Subcutaneous abdominal adipose tissue (tissue), 5 donors: Measurements from ENCODE around the gene PPP1R13L.

ENCODE experiments used
- H3K27ac ChIP-seq: one replicate; pipeline ENCODE4 v1.7.0; 2013; ENCODE audit warnings: low read depth, mild to moderate bottlenecking, inconsistent platforms, low read length, moderate library complexity
- H3K27me3 ChIP-seq, 5 donors: one replicate each; pipeline ENCODE4 v1.7.0; 2013; ENCODE audit warnings: low read length in 5 of 5, inconsistent platforms in 1 of 5; ENCODE audit not compliant: control insufficient read depth in 5 of 5, insufficient read depth in 4 of 5
- H3K36me3 ChIP-seq, 5 donors: one replicate each; pipeline ENCODE4 v1.7.0; 2013; ENCODE audit warnings: low read length in 5 of 5; ENCODE audit not compliant: control insufficient read depth in 5 of 5, insufficient read depth in 5 of 5
- H3K4me1 ChIP-seq, 5 donors: one replicate each; pipeline ENCODE4 v1.7.0; 2013; ENCODE audit warnings: low read length in 5 of 5, mild to moderate bottlenecking in 3 of 5, moderate library complexity in 1 of 5; ENCODE audit not compliant: control insufficient read depth in 5 of 5, insufficient read depth in 5 of 5
- H3K4me3 ChIP-seq, 5 donors: one replicate each; pipeline ENCODE4 v1.7.0; 2013; ENCODE audit warnings: low read length in 5 of 5, low read depth in 1 of 5
- H3K9ac ChIP-seq, 5 donors: one replicate each; pipeline ENCODE4 v1.7.0; 2013; ENCODE audit warnings: low read length in 5 of 5, mild to moderate bottlenecking in 4 of 5, moderate library complexity in 3 of 5
- H3K9me3 ChIP-seq, 5 donors: one replicate each; pipeline ENCODE4 v1.7.0; 2013; ENCODE audit warnings: low read length in 5 of 5; ENCODE audit not compliant: control insufficient read depth in 5 of 5
- donor health status: healthy.
- donor health status: healthy.
- donor health status: healthy.
- donor health status: healthy.
- donor health status: healthy.

PPP1R13L gene

GRCh38 chr19:45370410-45371204, 34.3 kb downstream of the PPP1R13L start, which contains the start of gene ERCC2:
TSS of gene ERCC2 (minus strand) at chr19:45370573. CDS start at chr19:45370540, 33 bp downstream.
- no peaks in the 10 kb centered on the region for H3K27me3 ChIP-seq
- peaks cover 0 to 10% (median 10%) of the 10 kb centered on the region in 5 donors for H3K4me1 ChIP-seq
- H3K27ac ChIP-seq: peak within 1 kb of the TSS; percentile 46
- H3K36me3 ChIP-seq: no peaks in the 10 kb centered on the region
- no peaks in the 10 kb centered on the region for H3K9me3 ChIP-seq
- peak within 1 kb of the TSS in 4 of 5 donors; percentile 70 to 83 (median 80) for H3K9ac ChIP-seq
- peak within 1 kb of the TSS; percentile 76 to 90 (median 80) for H3K4me3 ChIP-seq

GRCh38 chr19:45368737-45369340, 36.0 kb downstream of the PPP1R13L start:
- Histone ChIP-seq H3K36me3 (peaks cover 0 to 11% (median 4%) of the 10 kb centered on the region in 5 donors), H3K4me3 (no peak overlapping the region), H3K27ac (no peak overlapping the region), H3K9ac (no peak overlapping the region), H3K27me3 (no peaks in the 10 kb centered on the region), H3K9me3 (no peaks in the 10 kb centered on the region), H3K4me1 (peaks cover 0 to 10% (median 10%) of the 10 kb centered on the region in 5 donors)

GRCh38 chr19:45368127-45368526, 36.7 kb downstream of the PPP1R13L start:
- no peak overlapping the region for H3K4me3 ChIP-seq
- peaks cover 0 to 17% (median 6%) of the 10 kb centered on the region in 5 donors for H3K36me3 ChIP-seq
- no peak overlapping the region for H3K27ac ChIP-seq
- H3K9me3 ChIP-seq: no peaks in the 10 kb centered on the region
- H3K4me1 ChIP-seq: peaks cover 0 to 10% (median 10%) of the 10 kb centered on the region in 5 donors
- no peaks in the 10 kb centered on the region for H3K27me3 ChIP-seq
- H3K9ac ChIP-seq: no peak overlapping the region

GRCh38 chr19:45364696-45365095, 40.2 kb downstream of the PPP1R13L start:
- peaks cover 0 to 37% (median 23%) of the 10 kb centered on the region in 5 donors for H3K36me3 ChIP-seq

GRCh38 chr19:45363861-45364459, 40.9 kb downstream of the PPP1R13L start:
- Histone ChIP-seq H3K27ac (no peak overlapping the region), H3K4me1 (no peaks in the 10 kb centered on the region), H3K9me3 (no peaks in the 10 kb centered on the region), H3K27me3 (no peaks in the 10 kb centered on the region), H3K4me3 (no peak overlapping the region), H3K36me3 (peaks cover 0 to 44% (median 28%) of the 10 kb centered on the region in 5 donors), H3K9ac (no peak overlapping the region)

More at GRCh38 chr19:45364696-45365095, 40.2 kb downstream of the PPP1R13L start:
- Histone ChIP-seq H3K27ac (no peak overlapping the region), H3K9me3 (no peaks in the 10 kb centered on the region), H3K4me1 (peaks cover 0 to 3% (median 2%) of the 10 kb centered on the region in 5 donors), H3K9ac (no peak overlapping the region), H3K4me3 (no peak overlapping the region), H3K27me3 (no peaks in the 10 kb centered on the region)

- H3K9me3 ChIP-seq: no peaks in the 10 kb centered on the region
- H3K27ac ChIP-seq: no peak overlapping the region
- H3K4me3 ChIP-seq: no peak overlapping the region
- H3K27me3 ChIP-seq: no peaks in the 10 kb centered on the region
- H3K36me3 ChIP-seq: peaks cover 0 to 52% (median 31%) of the 10 kb centered on the region in 5 donors
- no peaks in the 10 kb centered on the region for H3K4me1 ChIP-seq
- H3K9ac ChIP-seq: no peak overlapping the region
These were observed 42.6 kb downstream of the PPP1R13L start for GRCh38 chr19:45362291-45362690.

- Histone ChIP-seq H3K27ac (no peak overlapping the region), H3K4me3 (no peak overlapping the region), H3K9ac (no peak overlapping the region), H3K9me3 (no peaks in the 10 kb centered on the region), H3K4me1 (no peaks in the 10 kb centered on the region), H3K36me3 (peaks cover 0 to 59% (median 34%) of the 10 kb centered on the region in 5 donors), H3K27me3 (no peaks in the 10 kb centered on the region)
These were observed 43.3 kb downstream of the PPP1R13L start for GRCh38 chr19:45361608-45362007.

GRCh38 chr19:45358213-45358792, 46.6 kb downstream of the PPP1R13L start:
- Histone ChIP-seq H3K36me3 (peaks cover 0 to 74% (median 49%) of the 10 kb centered on the region in 5 donors), H3K9ac (no peak overlapping the region), H3K4me3 (no peak overlapping the region), H3K27ac (no peak overlapping the region), H3K27me3 (no peaks in the 10 kb centered on the region), H3K4me1 (no peaks in the 10 kb centered on the region), H3K9me3 (no peaks in the 10 kb centered on the region)

- Histone ChIP-seq H3K4me1 (no peaks in the 10 kb centered on the region), H3K9ac (no peak overlapping the region), H3K9me3 (no peaks in the 10 kb centered on the region), H3K27ac (no peak overlapping the region), H3K27me3 (no peaks in the 10 kb centered on the region), H3K4me3 (no peak overlapping the region), H3K36me3 (peaks cover 0 to 74% (median 53%) of the 10 kb centered on the region in 5 donors)
These were observed 47.5 kb downstream of the PPP1R13L start for GRCh38 chr19:45357445-45357783.
